Umbilical cord (tissue), 2 donors: ENCODE data around the gene LMOD1. TPM values are rescaled to one million over a fixed set of nuclear protein-coding genes. Genes with fewer than 3 reads are reported as not detected.
"Not testable (repeated sequence)": the region's sequence is repeated elsewhere in the genome, so short reads cannot be mapped to it uniquely, and the experiment has no call there.

Source experiments
- DNase-seq: peaks from one replicate; pipeline ENCODE4 v3.0.0-alpha.2; 2015; ENCODE audit warnings: low spot score
- total RNA-seq: library from RNA; depleted of rRNA; stranded (reverse); fragments of >200 nt; gene quantifications from one replicate; pipeline ENCODE4 v1.2.3, GENCODE V29; 2014; ENCODE audit warnings: low replicate concordance; ENCODE audit not compliant: insufficient read depth

Gene LMOD1
- total RNA-seq, result 213 TPM

GRCh38 chr1:201946224-201946908 lies at the start of gene LMOD1:
Gene LMOD1, minus strand, starts transcription at chr1:201946548. Its CDS starts 208 bp downstream, at chr1:201946340.
- peak; percentile 99 for DNase-seq

GRCh38 chr1:201990427-201990826 lies 44.1 kb upstream of the LMOD1 start:
- peak; percentile 56 for DNase-seq

- peak; percentile 74 for DNase-seq
Measured at GRCh38 chr1:201989354-201990128, 43.2 kb upstream of the LMOD1 start.

GRCh38 chr1:201988601-201989000 lies 42.3 kb upstream of the LMOD1 start:
- DNase-seq, result peak; percentile 89

GRCh38 chr1:201985355-201985754 lies 39.0 kb upstream of the LMOD1 start:
- DNase-seq, result no peak

GRCh38 chr1:201984446-201984845 lies 38.1 kb upstream of the LMOD1 start:
- no peak for DNase-seq

- DNase-seq, result no peak
Measured at GRCh38 chr1:201983380-201983805, 37.0 kb upstream of the LMOD1 start.

GRCh38 chr1:201982623-201983379 lies 36.5 kb upstream of the LMOD1 start, which contains the start of gene RNPEP:
Gene RNPEP, plus strand, starts transcription at chr1:201982648. Its CDS starts 19 bp downstream, at chr1:201982667.
- DNase-seq, result peak; percentile 95

- DNase-seq, result peak; percentile 79
Measured at GRCh38 chr1:201982082-201982622, 35.8 kb upstream of the LMOD1 start.

GRCh38 chr1:201970334-201971159 lies 24.2 kb upstream of the LMOD1 start:
- DNase-seq, result no peak

GRCh38 chr1:201968202-201968925 lies 22.0 kb upstream of the LMOD1 start:
- no peak for DNase-seq

GRCh38 chr1:201966171-201966570 lies 19.8 kb upstream of the LMOD1 start:
- DNase-seq, result no peak

- peak; percentile 82 for DNase-seq
Measured at GRCh38 chr1:201964261-201964660, 17.9 kb upstream of the LMOD1 start.

GRCh38 chr1:201962382-201962781 lies 16.0 kb upstream of the LMOD1 start:
- not testable (repeated sequence) for DNase-seq

- DNase-seq, result no peak
Measured at GRCh38 chr1:201958348-201958747, 12.0 kb upstream of the LMOD1 start.

- DNase-seq, result no peak
Measured at GRCh38 chr1:201955729-201956143, 9.4 kb upstream of the LMOD1 start.

GRCh38 chr1:201955009-201955728 lies 8.8 kb upstream of the LMOD1 start, which contains the start of gene TIMM17A:
Gene TIMM17A, plus strand, starts transcription at chr1:201955503. Its CDS starts 24 bp downstream, at chr1:201955527.
- DNase-seq, result peak; percentile 99

- no peak for DNase-seq
Measured at GRCh38 chr1:201954263-201955008, 8.1 kb upstream of the LMOD1 start.

GRCh38 chr1:201949491-201949890 lies 3.1 kb upstream of the LMOD1 start:
- peak; percentile 70 for DNase-seq
